HG02852 (cell line): Measurements from ENCODE around the gene SEC24A.
"Not testable (repeated sequence)": the region's sequence is repeated elsewhere in the genome, so short reads cannot be mapped to it uniquely, and the experiment has no call there.

ENCODE experiments used
- ATAC-seq: cut with Tn5 transposase; IDR thresholded peaks from one replicate; pipeline ENCODE4 v1.9.1; 2021; ENCODE audit warnings: mild to moderate bottlenecking, moderate library complexity; ENCODE audit not compliant: unreplicated experiment

SEC24A gene

GRCh38 chr5:134648425-134649162, at the start of gene SEC24A:
Gene SEC24A, plus strand, starts transcription at chr5:134648785. Its CDS starts 292 bp downstream, at chr5:134649077.
- ATAC-seq, result peak; percentile 73

- ATAC-seq, result not testable (repeated sequence)
Observed at GRCh38 chr5:134599820-134600219, 48.8 kb upstream of the SEC24A start.

- ATAC-seq, result no peak
Observed at GRCh38 chr5:134600600-134600999, 48.0 kb upstream of the SEC24A start.

- no peak for ATAC-seq
Observed at GRCh38 chr5:134603059-134603458, 45.5 kb upstream of the SEC24A start.

GRCh38 chr5:134604908-134605307, 43.7 kb upstream of the SEC24A start:
- ATAC-seq, result peak; percentile 58

DNA sequence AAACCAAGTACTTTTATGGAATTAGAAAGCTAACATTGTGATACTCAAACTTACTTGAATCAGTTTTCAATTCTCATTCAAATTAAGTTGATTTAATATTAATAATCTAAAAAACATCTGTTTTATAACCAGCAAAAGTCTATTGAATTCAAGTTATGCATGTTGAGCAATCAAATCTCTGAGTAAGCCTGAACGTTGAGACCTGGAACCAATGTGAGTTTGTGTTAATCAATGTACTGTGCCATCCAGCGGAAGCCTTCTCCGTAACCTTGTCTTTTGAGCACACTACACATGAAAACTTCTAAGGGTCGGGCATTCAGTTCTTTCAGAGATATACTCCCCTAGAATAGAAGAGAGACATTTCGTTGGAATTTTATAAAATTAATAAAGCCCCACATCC, 41.9 kb upstream of the SEC24A start:
- ATAC-seq, result no peak

DNA sequence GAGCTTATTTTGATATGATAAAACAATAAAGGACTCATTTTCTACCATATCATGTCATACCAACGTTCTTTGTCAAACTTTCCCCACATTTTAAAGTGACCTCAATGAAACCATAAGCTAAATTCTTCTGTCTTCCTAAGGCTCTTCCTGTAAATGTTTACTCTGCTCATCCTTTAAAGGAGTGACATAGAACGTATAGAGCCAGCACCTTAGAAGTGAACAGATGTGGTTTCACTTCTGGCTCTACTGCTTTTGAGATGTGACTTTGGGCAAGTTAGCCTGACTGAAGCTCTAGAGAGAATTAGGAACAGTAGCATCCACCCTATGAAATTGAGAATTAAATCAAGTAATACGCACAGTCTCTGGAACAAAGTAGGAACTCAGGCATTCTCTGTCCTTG, 40.0 kb upstream of the SEC24A start:
- ATAC-seq, result no peak

DNA sequence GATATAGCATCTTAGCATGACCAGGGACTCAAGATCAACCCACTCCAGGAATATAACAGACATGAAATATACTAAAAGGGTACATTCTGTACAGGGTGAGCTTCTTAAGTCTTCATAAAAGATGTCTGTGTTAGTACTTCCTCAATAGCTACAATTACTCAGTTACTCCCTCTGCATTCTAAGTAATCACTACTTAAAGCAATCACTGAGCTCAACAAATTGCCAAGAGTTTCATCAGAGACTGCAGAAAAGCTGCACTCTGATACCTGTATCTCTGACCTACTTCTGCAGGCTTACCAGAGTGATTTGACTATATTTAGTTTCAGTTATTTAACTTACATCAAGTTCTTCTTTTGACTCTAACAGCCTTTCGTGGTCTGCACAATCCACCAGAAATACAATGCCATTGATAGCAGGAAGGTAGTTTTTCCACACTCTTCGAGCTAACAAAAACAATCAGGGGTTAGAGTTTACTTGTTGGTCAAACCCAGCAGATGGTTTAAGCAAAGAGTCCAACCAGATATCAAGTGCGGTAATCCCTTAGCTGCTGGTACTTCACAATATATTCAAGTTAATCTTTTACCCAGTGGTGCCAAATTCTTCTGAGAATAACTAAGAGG, 39.2 kb upstream of the SEC24A start:
- peak; percentile 61 for ATAC-seq

DNA sequence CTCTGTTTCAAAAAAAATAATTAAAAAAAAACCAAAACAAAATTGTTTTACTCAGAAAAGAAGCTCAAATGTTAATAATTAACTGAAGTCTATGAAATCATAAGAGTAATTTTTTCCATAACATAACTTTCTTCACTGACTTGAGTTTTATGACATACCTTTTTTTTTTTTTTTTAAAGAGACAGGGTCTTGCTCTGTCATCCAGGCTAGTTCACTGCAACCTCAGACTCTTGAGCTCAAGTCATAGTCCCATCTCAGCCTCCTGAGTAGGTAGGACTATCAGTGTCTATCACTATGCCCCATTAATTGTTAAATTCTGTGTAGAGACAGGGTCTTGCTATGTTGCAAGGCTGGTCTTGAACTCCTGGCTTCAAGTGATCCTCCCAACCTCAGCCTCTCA, 37.9 kb upstream of the SEC24A start:
- ATAC-seq, result no peak

GRCh38 chr5:134611515-134611914, 37.1 kb upstream of the SEC24A start:
- ATAC-seq, result no peak

GRCh38 chr5:134614450-134615085, 34.0 kb upstream of the SEC24A start:
- ATAC-seq, result no peak

- no peak for ATAC-seq
Observed at GRCh38 chr5:134620634-134621033, 28.0 kb upstream of the SEC24A start.

DNA sequence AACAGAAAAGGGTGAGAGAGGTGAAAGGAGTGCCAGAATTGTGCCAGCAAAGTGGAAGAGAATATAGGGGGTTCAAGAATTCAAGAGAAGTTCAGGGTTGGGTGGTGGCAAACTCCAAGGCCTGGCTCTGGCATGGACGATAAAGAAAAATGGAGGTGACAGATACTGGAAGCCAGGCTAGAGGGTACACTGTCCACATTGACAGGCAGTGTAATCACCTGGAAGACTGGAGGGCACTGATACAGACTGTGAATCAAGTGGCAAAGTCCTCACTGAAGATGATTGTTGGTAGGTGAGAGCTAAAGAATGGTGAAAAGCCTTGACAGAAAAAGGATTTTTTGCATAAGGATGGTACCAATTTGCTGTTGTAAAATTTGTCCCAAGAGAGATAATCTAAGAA, 23.0 kb upstream of the SEC24A start:
- no peak for ATAC-seq

DNA sequence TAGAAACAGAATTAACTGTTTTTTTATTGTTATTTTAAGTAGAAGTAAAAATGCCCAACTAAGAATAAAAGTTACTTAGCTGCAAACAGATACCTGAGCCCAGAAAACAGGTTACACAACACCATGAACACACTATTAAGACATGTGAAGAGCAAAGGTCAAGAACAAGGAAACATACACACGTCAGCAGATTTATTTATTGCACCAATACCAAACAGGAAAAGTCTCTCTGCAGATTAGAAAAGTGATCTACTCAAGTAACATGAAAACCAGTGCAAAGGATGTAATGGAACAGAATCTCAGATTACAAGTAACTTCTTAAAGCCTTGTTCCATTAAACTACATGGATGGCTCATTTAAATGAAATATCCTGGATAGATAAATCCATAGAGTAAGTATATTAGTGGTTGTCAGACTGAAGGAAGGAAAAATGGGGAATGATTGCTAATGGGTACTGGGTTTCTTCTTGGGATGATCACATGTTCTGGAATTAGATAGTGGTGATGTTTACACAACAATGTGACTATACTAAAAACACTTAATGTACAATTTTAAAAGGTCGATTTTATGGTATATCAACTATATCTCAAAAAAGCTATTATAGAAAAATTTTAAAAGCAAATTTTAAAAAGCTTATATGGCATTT, 22.1 kb upstream of the SEC24A start:
- no peak for ATAC-seq

DNA sequence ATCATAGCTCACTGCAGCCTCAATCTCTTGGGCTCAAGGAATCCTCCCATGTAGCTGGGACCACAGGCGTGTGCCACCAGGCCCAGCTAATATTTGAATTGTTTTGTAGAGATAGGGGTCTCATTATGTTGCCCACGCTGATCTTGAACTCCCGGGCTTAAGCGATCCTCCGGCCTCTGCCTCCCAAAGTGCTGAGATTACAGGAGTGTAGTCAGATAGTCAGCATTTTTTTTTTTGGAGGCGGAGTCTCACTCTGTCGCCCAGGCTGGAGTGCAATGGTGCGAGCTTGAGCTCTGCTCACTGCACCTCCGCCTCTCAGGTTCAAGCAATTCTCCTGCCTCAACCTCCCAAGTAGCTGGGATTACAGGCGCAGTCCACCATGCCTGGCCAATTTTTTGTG, 14.4 kb upstream of the SEC24A start:
- no peak for ATAC-seq

GRCh38 chr5:134635366-134635765, 13.2 kb upstream of the SEC24A start:
- ATAC-seq, result not testable (repeated sequence)

- ATAC-seq, result no peak
Observed at GRCh38 chr5:134637116-134637721, 11.4 kb upstream of the SEC24A start.

DNA sequence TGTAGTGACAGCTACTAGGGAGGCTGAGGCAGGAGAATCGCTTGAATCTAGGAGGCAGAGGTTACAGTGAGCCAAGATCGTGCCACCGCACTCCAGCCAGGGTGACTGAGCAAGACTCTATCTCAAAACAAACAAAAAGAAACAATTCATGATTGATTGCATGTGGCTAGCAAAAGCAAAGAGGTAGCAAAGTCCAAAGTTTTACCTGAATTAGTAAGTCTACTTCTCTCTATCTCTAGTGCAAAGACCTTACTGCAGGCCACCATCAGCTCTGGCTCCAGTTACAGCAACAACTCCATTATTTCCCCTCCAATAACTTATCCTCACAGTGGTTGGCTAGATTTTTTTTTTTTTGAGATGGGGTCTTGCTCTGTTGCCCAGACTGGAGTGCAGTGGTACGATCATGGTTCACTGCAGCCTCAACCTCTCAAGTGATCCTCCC, 9.8 kb upstream of the SEC24A start:
- ATAC-seq, result no peak

GRCh38 chr5:134642931-134643530, 5.6 kb upstream of the SEC24A start:
- ATAC-seq, result no peak

- ATAC-seq, result peak; percentile 40
Observed at GRCh38 chr5:134647750-134648424, 698 bp upstream of the SEC24A start.
